ENCODE results near the gene MKNK2. TPM values are rescaled to one million over a fixed set of nuclear protein-coding genes. Genes with fewer than 3 reads are reported as not detected.
A peak's percentile ranks its signal among the peaks of the same experiment; 100 is the strongest.

Gene MKNK2
- total RNA-seq, 2 donors from 2014 or later, result 69.7 to 96.3 TPM

DNA sequence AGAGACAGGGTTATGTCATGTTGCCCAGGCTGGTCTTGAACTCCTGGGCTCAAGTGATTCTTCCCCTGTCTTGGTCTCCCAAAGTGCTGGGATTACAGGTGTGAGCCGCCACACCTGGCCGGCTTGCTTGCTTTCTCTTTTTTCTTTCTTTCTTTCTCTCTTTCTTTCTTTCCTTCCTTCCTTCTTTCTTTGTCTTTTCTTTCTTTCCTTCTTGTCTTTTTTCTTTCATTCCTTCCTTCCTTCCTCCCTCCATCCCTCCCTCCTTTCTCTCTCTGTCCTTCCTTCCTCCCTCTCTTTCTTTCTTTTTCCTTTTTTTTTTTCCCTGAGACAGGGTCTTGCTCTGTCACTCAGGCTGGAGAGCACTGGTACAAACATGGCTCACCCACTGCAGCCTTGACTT, 28.8 kb downstream of the MKNK2 start:
- TF ChIP-seq, protein P1, sequence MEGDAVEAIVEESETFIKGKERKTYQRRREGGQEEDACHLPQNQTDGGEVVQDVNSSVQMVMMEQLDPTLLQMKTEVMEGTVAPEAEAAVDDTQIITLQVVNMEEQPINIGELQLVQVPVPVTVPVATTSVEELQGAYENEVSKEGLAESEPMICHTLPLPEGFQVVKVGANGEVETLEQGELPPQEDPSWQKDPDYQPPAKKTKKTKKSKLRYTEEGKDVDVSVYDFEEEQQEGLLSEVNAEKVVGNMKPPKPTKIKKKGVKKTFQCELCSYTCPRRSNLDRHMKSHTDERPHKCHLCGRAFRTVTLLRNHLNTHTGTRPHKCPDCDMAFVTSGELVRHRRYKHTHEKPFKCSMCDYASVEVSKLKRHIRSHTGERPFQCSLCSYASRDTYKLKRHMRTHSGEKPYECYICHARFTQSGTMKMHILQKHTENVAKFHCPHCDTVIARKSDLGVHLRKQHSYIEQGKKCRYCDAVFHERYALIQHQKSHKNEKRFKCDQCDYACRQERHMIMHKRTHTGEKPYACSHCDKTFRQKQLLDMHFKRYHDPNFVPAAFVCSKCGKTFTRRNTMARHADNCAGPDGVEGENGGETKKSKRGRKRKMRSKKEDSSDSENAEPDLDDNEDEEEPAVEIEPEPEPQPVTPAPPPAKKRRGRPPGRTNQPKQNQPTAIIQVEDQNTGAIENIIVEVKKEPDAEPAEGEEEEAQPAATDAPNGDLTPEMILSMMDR (IDR thresholded peaks at IDR 0.05), result no peak
- H3K27ac ChIP-seq, result no peak overlapping the region
- H3K4me3 ChIP-seq, result no peak overlapping the region

DNA sequence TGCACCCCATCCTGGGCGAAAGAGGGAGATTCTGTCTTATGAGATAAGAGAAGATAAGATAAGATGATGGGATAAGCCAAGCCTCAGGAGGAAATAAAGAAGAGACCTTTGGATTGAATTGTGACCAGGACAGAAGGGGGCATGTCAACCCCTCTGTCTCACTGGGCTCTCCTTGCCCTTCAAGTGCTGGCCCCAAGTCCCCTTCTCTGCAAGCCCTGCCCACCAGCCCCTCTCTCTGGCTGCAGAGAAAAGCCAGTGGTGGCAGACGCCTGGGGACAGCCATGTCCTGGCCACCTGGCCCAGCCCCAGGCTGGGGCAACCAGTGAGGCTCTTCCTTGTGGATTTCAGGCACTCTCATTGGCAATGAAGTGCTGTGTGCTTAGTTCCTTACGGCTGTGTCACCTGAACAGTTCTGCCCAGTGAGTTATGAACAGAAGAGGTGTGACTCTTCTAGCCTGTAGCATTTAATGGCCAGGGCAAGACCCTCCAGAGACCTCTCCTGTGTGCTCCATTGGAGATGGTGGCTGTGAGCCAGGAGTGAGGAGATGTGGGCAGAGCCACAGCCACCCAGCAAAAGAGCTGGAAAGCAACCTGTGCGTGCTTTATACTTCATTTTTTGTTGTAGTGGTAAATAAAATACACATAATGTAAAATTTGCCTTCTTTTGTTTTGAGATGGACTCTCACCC, 29.4 kb downstream of the MKNK2 start:
- peaks cover 3% of the 10 kb centered on the region for H3K9me3 ChIP-seq
- peaks cover 0 to under 1% of the 10 kb centered on the region in 2 donors for H3K4me1 ChIP-seq (ENCODE audit: control insufficient read depth in 1 of 2, low read depth in 2 of 2)
- H3K36me3 ChIP-seq, result no peaks in the 10 kb centered on the region
- TF ChIP-seq, protein P1 (IDR thresholded peaks at IDR 0.05), result no peak
- no peaks in the 10 kb centered on the region for H3K27me3 ChIP-seq (replicated peaks; ENCODE audit: insufficient read depth)
- no peak overlapping the region for H3K27ac ChIP-seq
- ATAC-seq (ENCODE audit: insufficient number of reproducible peaks, low FRiP score, low read depth) (no peak), DNase-seq (ENCODE audit: low spot score) (no peak)
- H3K4me3 ChIP-seq, result no peak overlapping the region

More for the DNA sequence above, 28.8 kb downstream of the MKNK2 start:
- no peak for ATAC-seq (ENCODE audit: insufficient number of reproducible peaks, low FRiP score, low read depth)
- no peak for DNase-seq (ENCODE audit: low spot score)
- no peaks in the 10 kb centered on the region for H3K27me3 ChIP-seq (replicated peaks; ENCODE audit: insufficient read depth)
- peaks cover 3% of the 10 kb centered on the region for H3K9me3 ChIP-seq
- no peaks in the 10 kb centered on the region for H3K36me3 ChIP-seq
- no peaks in the 10 kb centered on the region for H3K4me1 ChIP-seq (ENCODE audit: control insufficient read depth in 1 of 2, low read depth in 2 of 2)

DNA sequence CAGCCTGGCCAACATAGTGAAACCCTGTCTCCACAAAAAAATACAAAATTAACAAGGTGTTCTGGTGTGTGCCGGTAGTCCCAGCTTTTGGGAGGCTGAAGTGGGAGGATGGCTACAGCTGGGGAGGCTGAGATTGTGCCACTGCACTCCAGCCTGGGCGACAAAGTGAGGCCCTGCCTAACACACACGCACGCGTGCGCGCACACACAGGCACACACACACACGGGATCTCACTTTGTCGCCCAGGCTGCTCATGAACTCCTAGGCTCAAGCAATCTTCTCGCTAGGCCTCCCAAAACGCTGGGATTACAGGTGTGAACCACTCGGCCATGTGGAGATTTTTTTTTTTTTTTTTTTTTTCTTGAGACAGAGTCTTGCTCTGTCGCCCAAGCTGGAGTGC, 32.3 kb downstream of the MKNK2 start:
- DNase-seq (ENCODE audit: low spot score) (no peak), ATAC-seq (ENCODE audit: insufficient number of reproducible peaks, low FRiP score, low read depth) (no peak)

DNA sequence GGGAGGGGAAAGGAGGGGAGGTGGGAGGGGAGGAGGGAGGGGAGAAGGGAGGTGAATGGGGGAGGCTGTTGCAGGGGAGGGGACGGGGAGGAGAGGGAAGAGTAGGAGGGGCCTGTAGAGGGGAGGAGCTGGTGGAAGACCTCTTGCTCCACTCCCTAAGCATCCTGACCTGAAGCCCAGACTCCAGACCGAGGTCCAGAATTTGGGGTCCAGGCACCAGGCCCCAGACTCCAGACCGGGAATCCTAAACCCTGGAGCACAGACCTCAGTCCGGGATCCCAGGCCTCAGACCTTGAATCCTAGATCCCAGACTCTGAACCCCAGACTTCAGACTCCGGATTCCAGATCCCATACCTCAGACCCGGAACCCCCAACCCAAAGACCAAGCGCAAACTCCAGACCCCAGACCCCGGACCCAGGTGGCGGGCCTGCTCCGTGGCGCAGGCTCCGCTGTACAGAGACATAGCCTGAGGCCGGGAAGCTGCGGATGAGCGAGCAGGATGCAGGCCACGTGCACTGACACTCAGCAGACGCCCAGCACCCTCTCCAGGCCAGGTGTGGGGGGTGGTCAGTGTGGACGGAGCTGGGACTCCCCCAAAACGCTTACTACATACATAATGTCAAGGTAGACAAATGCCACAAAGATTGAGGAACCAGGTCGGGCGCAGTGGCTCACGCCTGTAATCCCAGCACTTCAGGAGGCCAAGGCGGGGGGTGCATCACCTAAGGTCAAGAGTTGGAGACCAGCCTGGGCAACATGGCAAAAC, 34.8 kb downstream of the MKNK2 start:
- H3K27me3 ChIP-seq (replicated peaks; ENCODE audit: insufficient read depth), result no peaks in the 10 kb centered on the region
- H3K9me3 ChIP-seq, result no peaks in the 10 kb centered on the region
- H3K36me3 ChIP-seq, result no peaks in the 10 kb centered on the region
- ATAC-seq (ENCODE audit: insufficient number of reproducible peaks, low FRiP score, low read depth), result peak; percentile 84
- H3K4me3 ChIP-seq, result peak overlapping the region; percentile 58
- TF ChIP-seq, protein P1 (IDR thresholded peaks at IDR 0.05), result no peak
- DNase-seq (ENCODE audit: low spot score), result peak; percentile 68
- H3K27ac ChIP-seq, result peak overlapping the region; percentile 46 to 77
- H3K4me1 ChIP-seq (ENCODE audit: control insufficient read depth in 1 of 2, low read depth in 2 of 2), result peaks cover 12 to 19% of the 10 kb centered on the region in 2 donors

More for the DNA sequence above, 32.3 kb downstream of the MKNK2 start:
- Histone ChIP-seq H3K4me3 (no peak overlapping the region), H3K36me3 (no peaks in the 10 kb centered on the region), H3K4me1 (ENCODE audit: control insufficient read depth in 1 of 2, low read depth in 2 of 2) (peaks cover 12 to 19% of the 10 kb centered on the region in 2 donors), H3K27me3 (replicated peaks; ENCODE audit: insufficient read depth) (no peaks in the 10 kb centered on the region), H3K27ac (no peak overlapping the region), H3K9me3 (no peaks in the 10 kb centered on the region)
- TF ChIP-seq, protein P1 (IDR thresholded peaks at IDR 0.05), result no peak

DNA sequence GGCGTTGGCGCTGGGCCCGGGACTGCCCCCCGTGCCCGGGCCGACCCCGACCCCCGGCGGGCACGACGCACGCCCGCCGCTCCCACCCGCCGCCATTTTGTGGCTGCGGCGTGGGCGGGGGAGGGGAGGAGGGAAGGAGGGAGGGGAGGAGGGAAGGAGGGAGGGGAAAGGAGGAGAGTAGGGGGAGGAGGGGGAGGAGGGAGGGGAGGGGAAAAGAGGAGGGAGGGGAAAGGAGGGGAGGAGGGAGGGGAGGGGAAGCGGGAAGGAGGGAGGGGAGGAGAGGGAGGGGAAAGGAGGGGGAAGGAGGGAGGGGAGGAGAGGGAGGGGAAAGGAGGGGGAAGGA, 35.5 kb downstream of the MKNK2 start, which contains the start of gene BTBD2:
BTBD2 (minus strand) TSS at position 107 of the 343 bp plus-strand sequence; CDS start at position 96, 11 bp downstream.
- TF ChIP-seq, protein P1 (IDR thresholded peaks at IDR 0.05), result no peak
- DNase-seq (ENCODE audit: low spot score) (no peak), ATAC-seq (ENCODE audit: insufficient number of reproducible peaks, low FRiP score, low read depth) (no peak)
- Histone ChIP-seq H3K9me3 (no peaks in the 10 kb centered on the region), H3K27me3 (replicated peaks; ENCODE audit: insufficient read depth) (no peaks in the 10 kb centered on the region), H3K27ac (peak within 1 kb of the TSS; percentile 46 to 77), H3K4me1 (ENCODE audit: control insufficient read depth in 1 of 2, low read depth in 2 of 2) (peaks cover 12 to 19% of the 10 kb centered on the region in 2 donors), H3K4me3 (peak within 1 kb of the TSS; percentile 77), H3K36me3 (no peaks in the 10 kb centered on the region)

Measured in thoracic aorta (tissue), 2 donors.